Neural cell (in vitro differentiated cells): ENCODE data around the gene RHAG. TPM values are rescaled to one million over a fixed set of nuclear protein-coding genes. Genes with fewer than 3 reads are reported as not detected.

ENCODE experiments used
- H2AFZ ChIP-seq: fragments of 200-600, 300-800 bp; sonication (generic), shearing (Covaris generic); 2 replicates; pipeline ENCODE4 v1.6.0; 2014; ENCODE audit warnings: low read depth, mild to moderate bottlenecking, antibody characterized with exemption, low read length, moderate library complexity
- H3F3A ChIP-seq: fragments of 200-600 bp; shearing (Covaris generic); 2 replicates; pipeline ENCODE4 v1.6.1; 2016; ENCODE audit warnings: mild to moderate bottlenecking, moderate library complexity, mixed read lengths, antibody characterized with exemption, low read length; ENCODE audit not compliant: insufficient read depth, poor library complexity, severe bottlenecking
- H3K27ac ChIP-seq: fragments of 200-600, 300-800 bp; sonication (generic), shearing (Covaris generic); 2 replicates; pipeline ENCODE4 v1.5.1; 2014; ENCODE audit warnings: mild to moderate bottlenecking, low read length, moderate library complexity
- H3K27me3 ChIP-seq: fragments of 300-800, 200-600 bp; sonication (generic), shearing (Covaris generic); 2 replicates; pipeline ENCODE4 v1.6.0; 2014; ENCODE audit warnings: mild to moderate bottlenecking, low read depth, low read length, moderate library complexity; ENCODE audit not compliant: insufficient read depth
- H3K36me3 ChIP-seq: fragments of 300-800, 200-600 bp; sonication (generic), shearing (Covaris generic); 2 replicates; pipeline ENCODE4 v1.5.1; 2014; ENCODE audit warnings: mild to moderate bottlenecking, antibody characterized with exemption, low read length, moderate library complexity; ENCODE audit not compliant: insufficient read depth
- H3K4me2 ChIP-seq: fragments of 300-800, 200-600 bp; sonication (generic), shearing (Covaris generic); 2 replicates; pipeline ENCODE4 v1.6.0; 2014; ENCODE audit warnings: mild to moderate bottlenecking, low read length
- H3K4me3 ChIP-seq: fragments of 300-800, 200-600 bp; sonication (generic), shearing (Covaris generic); 2 replicates; pipeline ENCODE4 v1.5.1; 2014; ENCODE audit warnings: mild to moderate bottlenecking, low read length, moderate library complexity
- H3K79me2 ChIP-seq: fragments of 200-600 bp; shearing (Covaris generic); replicated peaks from 2 replicates; pipeline ENCODE4 v1.6.0; 2014; ENCODE audit warnings: mild to moderate bottlenecking, low read length, moderate library complexity; ENCODE audit not compliant: insufficient read depth
- H3K9ac ChIP-seq: fragments of 300-800, 200-600 bp; sonication (generic), shearing (Covaris generic); 2 replicates; pipeline ENCODE4 v1.6.1; 2016; ENCODE audit warnings: mild to moderate bottlenecking, low read length, mixed read lengths
- H3K9me2 ChIP-seq: fragments of 200-600 bp; shearing (Covaris generic); 2 replicates; pipeline ENCODE4 v1.6.1; 2016; ENCODE audit warnings: mild to moderate bottlenecking, low read length, mixed read lengths; ENCODE audit not compliant: insufficient read depth
- H3K9me3 ChIP-seq: fragments of 200-600, 300-800 bp; sonication (generic), shearing (Covaris generic); 2 replicates; pipeline ENCODE4 v1.6.1; 2016; ENCODE audit warnings: mild to moderate bottlenecking, mixed run types, low read length, moderate library complexity, mixed read lengths
- H4K20me1 ChIP-seq: fragments of 200-600 bp; shearing (Covaris generic); 2 replicates; pipeline ENCODE4 v1.6.1; 2016; ENCODE audit warnings: mild to moderate bottlenecking, mixed run types; ENCODE audit not compliant: insufficient read depth
- EP300 ChIP-seq: fragments of 450-650 bp; conservative IDR thresholded peaks from 2 replicates; pipeline ENCODE4 v1.6.1; 2014; ENCODE audit warnings: antibody characterized with exemption, mild to moderate bottlenecking, moderate library complexity; ENCODE audit not compliant: poor library complexity, severe bottlenecking
- EZH2 ChIP-seq: fragments of 200-600, 300-800 bp; shearing (Covaris generic), sonication (generic); IDR thresholded peaks from 2 replicates; pipeline ENCODE4 v1.6.1; 2014; ENCODE audit warnings: antibody characterized with exemption, low read length, borderline replicate concordance, mild to moderate bottlenecking; ENCODE audit not compliant: insufficient read depth, poor library complexity, severe bottlenecking
- MXI1 ChIP-seq: fragments of 450-650 bp; conservative IDR thresholded peaks from 2 replicates; pipeline ENCODE4 v1.6.1; 2014; ENCODE audit warnings: antibody characterized with exemption, mild to moderate bottlenecking; ENCODE audit not compliant: poor library complexity, severe bottlenecking
- POLR2AphosphoS5 ChIP-seq: IDR thresholded peaks from 2 replicates; pipeline ENCODE4 v1.6.1; 2012
- RAD21 ChIP-seq: fragments of 450-650 bp; conservative IDR thresholded peaks from 2 replicates; pipeline ENCODE4 v1.6.1; 2014; ENCODE audit warnings: antibody characterized with exemption, mild to moderate bottlenecking, moderate library complexity
- REST ChIP-seq: IDR thresholded peaks from 2 replicates; pipeline ENCODE4 v1.6.1; 2012; ENCODE audit warnings: borderline replicate concordance
- SMC3 ChIP-seq: fragments of 450-650 bp; conservative IDR thresholded peaks from 2 replicates; pipeline ENCODE4 v1.6.1; 2014; ENCODE audit warnings: antibody characterized with exemption, mild to moderate bottlenecking, moderate library complexity; ENCODE audit not compliant: poor library complexity
- TAF1 ChIP-seq: IDR thresholded peaks from 2 replicates; pipeline ENCODE4 v1.6.1; 2012; ENCODE audit warnings: low read depth
- polyA plus RNA-seq: library from polyadenylated mRNA; depleted of rRNA; stranded (reverse); fragments of >200 nt; gene quantifications from 2 replicates; pipeline ENCODE4 v1.2.3, GENCODE V29; 2014
- TF ChIP-seq, protein P1 (sequence below): fragments of 450-650 bp; IDR thresholded peaks from 2 replicates; pipeline ENCODE4 v1.5.1; 2014; ENCODE audit warnings: antibody characterized with exemption, mild to moderate bottlenecking, moderate library complexity; ENCODE audit not compliant: poor library complexity, severe bottlenecking

RHAG gene
- polyA plus RNA-seq, 1 donor from 2014 or later: not detected

DNA sequence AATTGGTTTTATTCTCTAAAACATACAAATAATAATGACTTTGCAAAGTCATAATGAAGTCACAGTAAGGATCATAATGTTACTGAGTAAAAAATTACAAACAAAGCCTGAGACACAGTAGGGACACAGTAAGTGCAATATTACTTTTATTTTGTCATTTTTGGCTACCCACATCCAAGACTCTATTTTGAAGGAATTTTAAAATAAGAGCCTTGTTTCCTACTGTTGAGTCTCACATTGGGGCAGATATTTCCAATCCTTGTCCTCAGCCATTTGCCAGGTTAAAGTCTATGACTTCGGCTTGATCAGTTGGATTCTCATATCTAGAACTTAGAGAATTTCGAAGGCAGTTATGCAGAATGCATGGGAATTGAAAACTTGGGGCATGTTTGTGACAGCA is 10.8 kb upstream of the RHAG start:
- Histone ChIP-seq H3K36me3 (no peaks in the 10 kb centered on the region), H4K20me1 (no peaks in the 10 kb centered on the region), H3K9me2 (no peaks in the 10 kb centered on the region), H3K4me2 (no peak overlapping the region), H3K4me3 (no peak overlapping the region), H3K27ac (no peak overlapping the region), H3K9me3 (no peaks in the 10 kb centered on the region), H3F3A (no peaks in the 10 kb centered on the region), H3K79me2 (no peaks in the 10 kb centered on the region), H3K27me3 (no peaks in the 10 kb centered on the region), H3K9ac (no peak overlapping the region), H2AFZ (no peak overlapping the region)
- TF ChIP-seq EP300 (no peak), RAD21 (no peak), TAF1 (no peak), EZH2 (no peak), REST (no peak), SMC3 (no peak), MXI1 (no peak), POLR2AphosphoS5 (no peak)
- TF ChIP-seq, protein P1, sequence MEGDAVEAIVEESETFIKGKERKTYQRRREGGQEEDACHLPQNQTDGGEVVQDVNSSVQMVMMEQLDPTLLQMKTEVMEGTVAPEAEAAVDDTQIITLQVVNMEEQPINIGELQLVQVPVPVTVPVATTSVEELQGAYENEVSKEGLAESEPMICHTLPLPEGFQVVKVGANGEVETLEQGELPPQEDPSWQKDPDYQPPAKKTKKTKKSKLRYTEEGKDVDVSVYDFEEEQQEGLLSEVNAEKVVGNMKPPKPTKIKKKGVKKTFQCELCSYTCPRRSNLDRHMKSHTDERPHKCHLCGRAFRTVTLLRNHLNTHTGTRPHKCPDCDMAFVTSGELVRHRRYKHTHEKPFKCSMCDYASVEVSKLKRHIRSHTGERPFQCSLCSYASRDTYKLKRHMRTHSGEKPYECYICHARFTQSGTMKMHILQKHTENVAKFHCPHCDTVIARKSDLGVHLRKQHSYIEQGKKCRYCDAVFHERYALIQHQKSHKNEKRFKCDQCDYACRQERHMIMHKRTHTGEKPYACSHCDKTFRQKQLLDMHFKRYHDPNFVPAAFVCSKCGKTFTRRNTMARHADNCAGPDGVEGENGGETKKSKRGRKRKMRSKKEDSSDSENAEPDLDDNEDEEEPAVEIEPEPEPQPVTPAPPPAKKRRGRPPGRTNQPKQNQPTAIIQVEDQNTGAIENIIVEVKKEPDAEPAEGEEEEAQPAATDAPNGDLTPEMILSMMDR: no peak

DNA sequence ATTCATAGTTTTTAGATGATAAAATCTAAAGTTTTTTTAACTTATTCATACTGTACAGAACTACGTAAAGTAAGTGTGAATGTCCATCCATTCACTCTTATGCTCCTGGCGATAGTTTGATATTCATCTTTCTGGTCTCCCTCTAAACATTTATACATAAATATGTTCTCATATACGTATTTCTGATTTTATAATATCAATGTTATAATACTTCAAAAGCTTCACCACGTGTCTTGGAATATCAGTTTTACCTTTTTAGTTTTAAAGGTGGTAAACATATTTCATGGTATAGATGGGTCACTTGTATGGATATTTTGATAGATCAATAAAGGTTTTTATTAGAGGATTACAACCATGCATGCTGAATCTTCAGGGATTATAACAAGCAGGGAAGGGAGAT is 10.3 kb upstream of the RHAG start:
- H3K27ac ChIP-seq: no peak overlapping the region

More for the DNA sequence above, 10.3 kb upstream of the RHAG start:
- Histone ChIP-seq H3K9me2 (no peaks in the 10 kb centered on the region), H3K4me2 (no peak overlapping the region), H3F3A (no peaks in the 10 kb centered on the region), H4K20me1 (no peaks in the 10 kb centered on the region), H3K4me3 (no peak overlapping the region), H3K27me3 (no peaks in the 10 kb centered on the region), H3K9me3 (no peaks in the 10 kb centered on the region), H2AFZ (no peak overlapping the region), H3K9ac (no peak overlapping the region), H3K36me3 (no peaks in the 10 kb centered on the region), H3K79me2 (no peaks in the 10 kb centered on the region)
- TF ChIP-seq, protein P1: no peak
- TF ChIP-seq SMC3 (no peak), TAF1 (no peak)
